Cardiac fibroblast (primary cell): Measurements from ENCODE around the gene BMP8B.
"Not testable (repeated sequence)": the region's sequence is repeated elsewhere in the genome, so short reads cannot be mapped to it uniquely, and the experiment has no call there.

Source experiments
- DNase-seq, 2 donors: peaks; one replicate each; pipeline versions ENCODE4 v3.0.0 to v3.0.0-alpha.2; 2010; ENCODE audit warnings: low read depth in 2 of 2
- H3K4me3 ChIP-seq, 2 donors: replicated peaks in 1 of 2; 1 replicate in 1 of 2; 2 replicates in 1 of 2; pipeline ENCODE4 v1.5.1; 2011; ENCODE audit warnings: low read depth in 2 of 2, low read length in 2 of 2, mild to moderate bottlenecking in 2 of 2, moderate library complexity in 1 of 2
- TF ChIP-seq, protein P1 (sequence below): IDR thresholded peaks from one replicate; pipeline ENCODE4 v1.5.1; 2011; ENCODE audit warnings: low read depth, mild to moderate bottlenecking, low read length, inconsistent platforms

Gene BMP8B

DNA sequence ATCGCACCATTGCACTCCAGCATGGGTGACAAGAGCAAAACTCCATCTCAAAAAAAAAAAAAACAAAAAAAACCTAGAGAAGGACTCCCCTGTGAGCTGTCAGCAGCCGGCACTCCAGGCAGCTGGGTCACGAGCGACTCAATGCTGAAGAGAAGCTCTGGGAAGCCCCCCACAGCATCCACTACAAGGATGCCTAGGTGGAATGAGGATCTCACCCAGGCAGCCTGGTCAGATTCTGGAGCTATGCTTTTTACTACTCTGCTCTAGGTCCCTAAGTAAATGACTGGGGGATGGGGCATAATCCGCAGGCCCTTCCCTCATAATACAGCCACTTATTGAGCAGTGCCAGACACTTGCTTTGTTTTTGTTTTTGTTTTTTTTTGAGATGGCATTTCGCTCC lies 6.6 kb downstream of the BMP8B start:
- no peak overlapping the region for H3K4me3 ChIP-seq
- DNase-seq: no peak
- TF ChIP-seq, protein P1, sequence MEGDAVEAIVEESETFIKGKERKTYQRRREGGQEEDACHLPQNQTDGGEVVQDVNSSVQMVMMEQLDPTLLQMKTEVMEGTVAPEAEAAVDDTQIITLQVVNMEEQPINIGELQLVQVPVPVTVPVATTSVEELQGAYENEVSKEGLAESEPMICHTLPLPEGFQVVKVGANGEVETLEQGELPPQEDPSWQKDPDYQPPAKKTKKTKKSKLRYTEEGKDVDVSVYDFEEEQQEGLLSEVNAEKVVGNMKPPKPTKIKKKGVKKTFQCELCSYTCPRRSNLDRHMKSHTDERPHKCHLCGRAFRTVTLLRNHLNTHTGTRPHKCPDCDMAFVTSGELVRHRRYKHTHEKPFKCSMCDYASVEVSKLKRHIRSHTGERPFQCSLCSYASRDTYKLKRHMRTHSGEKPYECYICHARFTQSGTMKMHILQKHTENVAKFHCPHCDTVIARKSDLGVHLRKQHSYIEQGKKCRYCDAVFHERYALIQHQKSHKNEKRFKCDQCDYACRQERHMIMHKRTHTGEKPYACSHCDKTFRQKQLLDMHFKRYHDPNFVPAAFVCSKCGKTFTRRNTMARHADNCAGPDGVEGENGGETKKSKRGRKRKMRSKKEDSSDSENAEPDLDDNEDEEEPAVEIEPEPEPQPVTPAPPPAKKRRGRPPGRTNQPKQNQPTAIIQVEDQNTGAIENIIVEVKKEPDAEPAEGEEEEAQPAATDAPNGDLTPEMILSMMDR: no peak

DNA sequence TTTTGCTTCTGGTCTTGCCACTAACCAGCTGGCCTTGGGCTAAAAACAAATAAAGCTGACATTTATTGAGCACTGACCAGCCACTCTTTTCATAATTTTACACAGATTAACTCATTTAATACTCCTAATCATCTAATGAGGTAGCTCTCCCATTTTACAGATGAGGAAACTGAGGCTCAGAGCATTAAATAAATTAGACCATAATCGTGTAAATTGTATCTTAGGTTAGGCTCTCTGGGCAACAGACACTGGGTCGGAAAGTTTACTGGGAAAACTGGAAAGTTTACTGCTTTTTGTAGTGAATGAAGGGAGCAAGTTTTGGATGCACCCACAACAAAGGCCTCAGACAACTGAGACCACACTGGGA lies 7.3 kb downstream of the BMP8B start:
- TF ChIP-seq, protein P1: no peak
- DNase-seq: no peak

DNA sequence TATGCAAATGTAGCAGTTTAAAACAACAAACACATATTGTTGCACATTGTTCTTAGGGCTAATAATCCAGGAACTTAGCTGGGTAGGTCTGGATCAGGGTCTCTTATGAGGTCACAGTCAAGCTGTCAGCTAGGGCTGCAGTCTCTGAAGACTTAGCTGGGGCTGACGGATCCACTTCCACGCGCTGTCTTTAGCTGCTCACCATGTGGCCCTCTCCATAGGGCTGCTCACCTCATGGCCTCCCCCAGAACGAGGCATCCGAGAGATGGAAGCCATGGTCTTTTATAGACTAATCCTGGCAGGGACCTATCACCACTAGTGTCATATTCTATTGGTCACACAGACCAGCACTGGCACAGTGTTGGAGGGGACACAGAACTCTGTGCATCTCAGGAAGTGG lies 8.8 kb downstream of the BMP8B start:
- TF ChIP-seq, protein P1: no peak
- no peak for DNase-seq
- H3K4me3 ChIP-seq: no peak overlapping the region

More for the DNA sequence above, 7.3 kb downstream of the BMP8B start:
- H3K4me3 ChIP-seq: no peak overlapping the region

DNA sequence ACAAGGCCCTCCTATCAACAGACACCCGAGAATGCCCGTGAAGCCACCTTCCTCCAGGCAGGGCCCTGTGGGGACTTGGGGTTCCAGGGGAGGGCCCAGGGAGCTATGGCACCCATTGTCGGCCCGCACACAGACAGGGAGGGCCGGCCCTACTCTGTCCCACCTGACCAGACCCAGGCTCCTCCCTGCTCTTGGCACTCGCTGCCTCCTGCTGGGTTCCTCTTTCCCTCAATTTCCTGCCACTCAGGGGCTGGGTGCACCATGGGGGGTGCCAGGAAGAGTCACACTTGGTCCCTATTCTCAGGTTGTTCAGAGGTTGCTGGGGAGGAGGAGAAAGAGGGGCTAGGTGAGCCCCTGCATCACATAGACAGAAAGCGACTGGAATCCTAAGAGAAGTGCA lies 9.5 kb downstream of the BMP8B start:
- TF ChIP-seq, protein P1: no peak
- DNase-seq: no peak
- H3K4me3 ChIP-seq: no peak overlapping the region

DNA sequence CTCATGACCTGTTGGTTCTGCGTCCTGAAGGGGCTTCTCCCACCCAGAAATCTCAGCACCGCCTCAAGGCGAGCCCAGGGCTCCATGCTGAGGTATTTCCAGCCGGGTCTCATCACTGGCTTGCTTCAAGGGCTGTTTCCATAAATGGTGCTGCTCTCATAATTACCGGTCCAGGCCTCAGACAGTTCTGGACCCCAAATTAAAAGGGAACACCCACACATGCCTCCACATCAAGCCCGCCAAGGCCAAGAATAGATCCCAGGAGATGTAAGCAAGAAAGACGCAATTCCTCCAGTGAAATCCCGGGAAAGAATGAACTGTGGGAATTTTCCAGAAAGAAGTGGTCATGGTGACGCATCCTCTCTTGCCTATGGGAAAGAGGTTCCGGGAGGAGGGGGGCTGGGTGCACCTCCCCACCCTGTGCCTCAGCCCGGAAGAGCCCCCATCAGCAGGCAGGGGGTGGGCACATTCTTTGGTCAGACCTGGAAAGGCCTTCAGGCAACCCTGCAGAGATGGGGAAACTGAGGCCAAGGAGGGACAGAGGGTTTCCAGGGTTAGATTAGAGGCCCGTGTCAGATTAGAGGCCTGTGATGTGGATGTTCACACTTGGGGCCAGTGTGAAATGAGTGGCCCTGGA lies 10.1 kb downstream of the BMP8B start:
- not testable (repeated sequence) for DNase-seq, H3K4me3 ChIP-seq

DNA sequence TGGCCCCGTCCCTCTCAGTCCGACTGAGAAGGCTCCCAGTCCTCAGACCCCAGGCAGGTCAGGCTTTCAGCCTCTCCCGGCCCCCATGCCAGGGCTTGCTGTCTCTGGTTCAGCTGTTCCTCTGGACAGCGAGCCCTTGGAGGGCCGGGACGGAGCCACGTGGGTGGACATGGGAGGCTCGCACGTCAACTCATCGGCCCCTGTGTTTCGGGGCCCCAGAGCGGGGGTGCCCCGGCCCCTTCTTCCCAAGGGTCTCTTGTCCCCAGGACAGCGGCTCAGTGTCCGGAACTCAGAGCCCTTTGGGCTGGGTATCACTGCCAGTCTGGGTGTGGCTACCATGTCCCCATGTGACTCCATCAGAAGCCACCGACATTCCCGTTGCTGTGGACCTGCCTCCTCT lies 10.8 kb downstream of the BMP8B start:
- H3K4me3 ChIP-seq, DNase-seq: not testable (repeated sequence)

DNA sequence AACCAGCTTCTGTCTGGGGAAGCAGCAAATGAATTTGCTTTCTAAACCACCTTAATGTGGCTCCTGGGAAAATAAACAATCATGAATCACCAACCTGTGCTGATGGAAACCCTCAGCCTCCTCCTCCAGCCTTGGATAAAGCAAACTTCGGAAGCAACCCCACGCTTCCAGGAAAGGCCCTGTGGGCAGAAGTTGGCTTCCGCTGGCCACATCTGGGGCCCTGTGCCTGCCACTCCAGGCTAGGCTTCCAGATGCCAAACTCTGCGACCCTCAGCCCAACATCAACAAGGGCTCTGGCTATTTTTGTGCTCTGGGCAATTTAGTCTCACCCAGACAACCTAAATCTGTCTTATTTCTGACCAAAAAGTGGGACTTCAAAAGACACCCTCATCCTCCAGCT lies 11.4 kb downstream of the BMP8B start:
- DNase-seq: no peak
- H3K4me3 ChIP-seq: no peak overlapping the region
- TF ChIP-seq, protein P1: no peak

DNA sequence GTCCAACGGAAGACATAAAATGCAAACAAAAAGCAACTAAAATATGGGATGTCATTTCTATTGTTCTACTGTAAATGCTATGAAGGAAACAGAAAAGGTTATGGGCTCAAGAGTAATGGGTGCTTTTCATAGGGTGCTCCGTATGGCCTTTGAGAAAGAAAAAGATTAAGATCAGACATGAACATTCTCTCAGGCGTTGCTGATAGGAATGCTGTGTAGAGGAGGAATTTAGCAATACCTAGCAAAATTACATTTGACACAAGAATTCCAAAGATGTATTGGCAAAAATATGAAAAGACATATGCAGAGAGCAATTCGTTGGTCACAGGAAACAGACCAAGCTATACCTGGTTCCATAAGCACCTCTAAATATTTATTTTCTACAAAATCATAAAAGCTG lies 11.8 kb downstream of the BMP8B start:
- no peak overlapping the region for H3K4me3 ChIP-seq
- DNase-seq: no peak
- TF ChIP-seq, protein P1: no peak
